Breast epithelium (tissue), 4 donors: ENCODE measurements around the gene DAB1. TPM values are rescaled to one million over a fixed set of nuclear protein-coding genes. Genes with fewer than 3 reads are reported as not detected.

ENCODE experiments used
- DNase-seq, 2 donors: peaks; one replicate each; pipeline ENCODE4 v3.0.0-alpha.2; 2019; ENCODE audit warnings: low spot score in 2 of 2
- H3K27ac ChIP-seq, 2 donors: fragments of 200-600 bp; sonication (generic) in 1 of 2; one replicate each; pipeline ENCODE4 v1.5.1; 2016 to 2019; ENCODE audit warnings: mild to moderate bottlenecking in 1 of 2
- H3K27me3 ChIP-seq, 2 donors: fragments of 200-600 bp; sonication (generic) in 1 of 2; one replicate each; pipeline versions ENCODE4 v1.5.1 to v1.6.0; 2017 to 2019; ENCODE audit warnings: control low read depth in 1 of 2, mild to moderate bottlenecking in 1 of 2
- H3K36me3 ChIP-seq: fragments of 200-600 bp; one replicate; pipeline ENCODE4 v1.5.1; 2019
- H3K4me1 ChIP-seq, 2 donors: fragments of 200-600 bp; sonication (generic); one replicate each; pipeline ENCODE4 v1.5.1; 2016 to 2019; ENCODE audit warnings: control low read depth in 1 of 2
- H3K4me3 ChIP-seq, 3 donors: fragments of 200-600 bp; sonication (generic); 1 replicate in 2 of 3; 2 replicates in 1 of 3; pipeline ENCODE4 v1.5.1; 2016 to 2019; ENCODE audit warnings: mild to moderate bottlenecking in 3 of 3, moderate library complexity in 2 of 3
- H3K9me3 ChIP-seq, 2 donors: fragments of 200-600 bp; sonication (generic) in 1 of 2; one replicate each; pipeline ENCODE4 v1.5.1; 2016 to 2019; ENCODE audit warnings: control low read depth in 1 of 2
- CTCF ChIP-seq, 3 donors: fragments of 450-650 bp; IDR thresholded peaks; one replicate each; pipeline ENCODE4 v1.5.1; 2016 to 2017; ENCODE audit warnings: antibody characterized with exemption in 3 of 3, mild to moderate bottlenecking in 3 of 3, moderate library complexity in 3 of 3
- POLR2A ChIP-seq: fragments of 450-650 bp; IDR thresholded peaks from one replicate; pipeline ENCODE4 v1.6.1; 2016; ENCODE audit warnings: antibody characterized with exemption, mild to moderate bottlenecking, moderate library complexity
- POLR2AphosphoS5 ChIP-seq, 3 donors: sonication (generic); formaldehyde crosslinking; IDR thresholded peaks; one replicate each; pipeline ENCODE4 v1.6.1; 2017; ENCODE audit warnings: antibody characterized with exemption in 3 of 3
- intact Hi-C: fragments of 100-400 bp; cut with DNase I; formaldehyde crosslinking; loops from one replicate; pipeline ENCODE4 v1.15.1; 2023; ENCODE audit warnings: low total_unique reads
- total RNA-seq, 3 donors: library from RNA; depleted of rRNA; stranded (reverse); fragments of >200 nt; gene quantifications; one replicate each; pipeline ENCODE4 v1.1.0, GENCODE V29; 2016

The DAB1 gene
- total RNA-seq, 3 donors from 2014 or later = 0.48 to 0.66 (median 0.59) TPM

DNA sequence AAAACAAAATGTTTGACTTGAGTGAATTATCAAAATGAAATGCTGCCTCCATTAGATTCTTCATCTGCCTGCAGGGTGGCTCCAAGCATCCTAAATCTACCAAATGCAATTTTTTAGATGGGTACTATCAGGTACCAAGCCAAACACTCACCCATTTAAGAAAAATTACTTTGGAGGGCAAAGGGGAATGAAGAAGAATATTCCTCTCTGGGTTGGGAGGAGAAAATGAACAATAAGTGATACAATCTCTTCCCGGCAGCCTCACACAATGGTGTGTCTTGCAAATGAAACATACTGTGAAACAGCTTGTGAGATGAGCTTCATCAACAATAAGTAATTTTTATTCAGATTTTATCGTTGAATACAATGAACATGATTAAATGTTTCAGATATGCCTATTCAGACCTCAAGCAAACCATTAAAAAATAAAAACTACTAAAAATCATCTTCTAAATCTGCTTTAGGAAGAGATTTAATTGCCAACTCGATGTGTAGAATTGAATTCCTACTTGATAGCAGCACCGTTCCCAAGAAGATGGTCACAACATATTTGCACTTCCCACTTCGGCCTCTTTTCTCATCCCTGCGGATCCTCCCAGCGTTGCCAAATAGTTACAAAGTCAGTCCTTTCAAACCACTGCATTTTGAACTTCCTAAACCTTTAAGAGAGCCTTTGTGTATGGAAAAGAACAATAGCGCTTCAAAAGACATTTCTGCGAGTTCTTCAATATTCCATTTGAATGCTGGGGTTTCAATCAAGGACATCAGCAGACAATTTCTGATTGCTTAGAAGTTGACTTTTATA is 2.7 kb downstream of the DAB1 start:
- Histone ChIP-seq H3K9me3 (no peaks in the 10 kb centered on the region), H3K27ac (no peak overlapping the region), H3K4me1 (peaks cover 0 to 10% of the 10 kb centered on the region in 2 donors), H3K4me3 (no peak overlapping the region), H3K36me3 (no peaks in the 10 kb centered on the region), H3K27me3 (peaks cover 0 to 59% of the 10 kb centered on the region in 2 donors)
- DNase-seq = no peak
- TF ChIP-seq POLR2AphosphoS5 (IDR thresholded peaks at IDR 0.05) = no peak
- TF ChIP-seq CTCF (IDR thresholded peaks at IDR 0.05) = no peak
- TF ChIP-seq POLR2A = no peak
- intact Hi-C loops = no loop called here

DNA sequence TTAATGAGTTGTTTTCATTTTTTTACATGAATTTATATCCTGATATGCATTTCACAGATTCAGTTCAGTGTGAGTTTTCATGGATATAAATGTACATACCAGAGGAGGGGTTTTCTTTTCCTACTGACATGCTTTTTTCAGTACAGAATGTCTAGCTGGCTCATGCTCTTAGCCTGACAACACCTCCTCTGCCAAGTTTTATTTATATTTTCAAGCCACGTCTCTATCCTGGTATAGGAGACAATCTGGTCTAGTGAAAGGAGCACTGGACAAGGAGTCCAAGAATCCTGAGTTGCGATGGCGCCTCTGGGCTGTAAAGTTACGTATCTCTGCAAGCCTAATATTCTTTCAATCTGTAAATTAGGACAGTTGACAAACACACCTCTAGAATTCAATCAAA is 4.9 kb downstream of the DAB1 start:
- TF ChIP-seq POLR2AphosphoS5 (IDR thresholded peaks at IDR 0.05) = no peak
- TF ChIP-seq CTCF (IDR thresholded peaks at IDR 0.05) = no peak
- TF ChIP-seq POLR2A = no peak
- intact Hi-C loops = no loop called here
- peaks cover 0 to 49% of the 10 kb centered on the region in 2 donors for H3K27me3 ChIP-seq

DNA sequence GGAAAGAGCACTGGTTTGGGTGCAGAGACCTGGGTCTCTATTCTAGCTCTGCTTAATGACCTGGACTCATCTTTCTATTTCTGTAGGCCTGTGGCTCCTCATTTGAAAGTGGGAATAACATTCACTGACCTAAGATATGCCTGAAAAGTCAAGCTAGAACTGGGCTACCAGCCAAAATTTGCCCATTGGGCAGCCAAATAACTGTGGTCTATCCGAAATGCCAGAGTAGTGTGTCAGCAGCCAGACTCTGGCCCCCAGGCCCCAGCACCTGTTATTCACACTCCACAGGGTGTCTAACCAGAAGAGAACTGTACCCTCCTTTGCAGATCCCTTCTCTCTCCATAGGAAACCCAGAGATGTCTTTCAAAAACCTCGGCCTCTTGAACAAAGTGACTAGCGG is 12.6 kb downstream of the DAB1 start:
- TF ChIP-seq POLR2A (no peak), CTCF (IDR thresholded peaks at IDR 0.05) (no peak), POLR2AphosphoS5 (IDR thresholded peaks at IDR 0.05) (no peak)

More for the DNA sequence above, 4.9 kb downstream of the DAB1 start:
- Histone ChIP-seq H3K4me3 (no peak overlapping the region), H3K36me3 (no peaks in the 10 kb centered on the region), H3K27ac (no peak overlapping the region), H3K9me3 (no peaks in the 10 kb centered on the region), H3K4me1 (peaks cover 0 to 10% of the 10 kb centered on the region in 2 donors)
- DNase-seq = no peak

DNA sequence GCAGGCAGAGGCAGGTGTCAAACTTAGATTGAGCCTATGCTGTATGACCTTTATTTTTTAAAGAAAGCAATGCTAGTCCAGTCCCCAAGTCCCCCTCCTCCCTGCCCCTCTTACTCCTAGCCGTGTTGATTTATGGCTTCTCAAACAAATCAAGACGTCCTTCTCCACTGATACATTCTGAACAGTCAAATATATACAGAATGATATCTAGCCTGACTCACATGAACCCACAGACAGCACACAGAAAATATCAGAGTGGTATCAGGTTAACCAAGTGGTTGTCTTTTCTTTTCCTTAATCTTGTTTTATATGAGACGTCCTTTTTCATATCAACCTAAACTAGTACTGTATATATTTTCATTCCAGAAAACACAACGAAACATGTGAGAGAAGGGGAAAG is 13.4 kb downstream of the DAB1 start:
- intact Hi-C loops = no loop called here
- H3K27me3 ChIP-seq = no peaks in the 10 kb centered on the region
- H3K36me3 ChIP-seq = no peaks in the 10 kb centered on the region
- no peak overlapping the region for H3K27ac ChIP-seq
- no peak for TF ChIP-seq POLR2A
- no peak for TF ChIP-seq POLR2AphosphoS5 (IDR thresholded peaks at IDR 0.05)
- no peak for TF ChIP-seq CTCF (IDR thresholded peaks at IDR 0.05)
- no peak overlapping the region for H3K4me3 ChIP-seq
- peaks cover 0 to 9% of the 10 kb centered on the region in 2 donors for H3K9me3 ChIP-seq
- no peaks in the 10 kb centered on the region for H3K4me1 ChIP-seq
- no peak for DNase-seq

More for the DNA sequence above, 12.6 kb downstream of the DAB1 start:
- H3K4me3 ChIP-seq = no peak overlapping the region
- H3K9me3 ChIP-seq = peaks cover 0 to 9% of the 10 kb centered on the region in 2 donors
- no peaks in the 10 kb centered on the region for H3K27me3 ChIP-seq
- no peaks in the 10 kb centered on the region for H3K36me3 ChIP-seq
- H3K4me1 ChIP-seq = no peaks in the 10 kb centered on the region
- H3K27ac ChIP-seq = no peak overlapping the region
- intact Hi-C loops = no loop called here
- peak in 1 of 2 donors; percentile 45 for DNase-seq

DNA sequence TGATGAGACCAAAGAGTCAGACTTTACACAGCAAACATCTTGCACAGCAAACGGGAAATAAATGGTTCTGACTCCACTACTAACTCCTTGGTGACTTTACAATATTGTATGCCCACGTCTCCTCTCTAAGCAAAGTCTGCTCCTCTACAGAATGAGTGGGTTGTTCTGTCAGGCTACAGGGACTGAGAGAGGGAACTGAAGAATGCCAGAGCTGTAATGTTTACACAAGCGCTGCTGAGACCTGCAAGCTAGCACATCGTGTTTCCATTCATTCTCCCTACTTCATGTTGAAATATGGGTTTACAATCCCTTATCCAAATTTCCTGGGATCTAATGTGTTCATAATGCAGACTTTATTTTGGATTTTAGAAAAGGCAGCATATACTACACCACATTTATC is 15.9 kb downstream of the DAB1 start:
- intact Hi-C loops = no loop called here
- H3K4me1 ChIP-seq = no peaks in the 10 kb centered on the region
- no peaks in the 10 kb centered on the region for H3K27me3 ChIP-seq
- no peak for DNase-seq
- no peaks in the 10 kb centered on the region for H3K36me3 ChIP-seq
- H3K9me3 ChIP-seq = peaks cover 0 to 4% of the 10 kb centered on the region in 2 donors
- no peak overlapping the region for H3K27ac ChIP-seq
- H3K4me3 ChIP-seq = no peak overlapping the region
- TF ChIP-seq POLR2AphosphoS5 (IDR thresholded peaks at IDR 0.05) = no peak
- TF ChIP-seq POLR2A = no peak
- no peak for TF ChIP-seq CTCF (IDR thresholded peaks at IDR 0.05)
